Liver (tissue), 9 donors: ENCODE data around the gene RERE. TPM values are rescaled to one million over a fixed set of nuclear protein-coding genes. Genes with fewer than 3 reads are reported as not detected.
A peak's percentile ranks its signal among the peaks of the same experiment; 100 is the strongest.

ENCODE experiments used
- DNase-seq: peaks from one replicate; pipeline ENCODE4 v3.0.0-alpha.2; 2017; ENCODE audit warnings: low spot score
- H3K27ac ChIP-seq, 2 donors: one replicate each; pipeline ENCODE4 v1.7.0; 2013; ENCODE audit warnings: inconsistent platforms in 2 of 2, low read length in 2 of 2, control low read depth in 1 of 2, low read depth in 1 of 2, mild to moderate bottlenecking in 1 of 2
- H3K27me3 ChIP-seq, 4 donors: one replicate each; pipeline versions ENCODE4 v1.6.1 to v1.7.0; 2013; ENCODE audit warnings: low read length in 3 of 4, inconsistent platforms in 1 of 4, mild to moderate bottlenecking in 1 of 4, moderate library complexity in 1 of 4; ENCODE audit not compliant: control insufficient read depth in 4 of 4, insufficient read depth in 4 of 4
- H3K36me3 ChIP-seq, 4 donors: one replicate each; pipeline versions ENCODE4 v1.6.1 to v1.7.0; 2013; ENCODE audit warnings: low read length in 3 of 4, mild to moderate bottlenecking in 3 of 4, low read depth in 1 of 4, moderate library complexity in 1 of 4; ENCODE audit not compliant: control insufficient read depth in 4 of 4, insufficient read depth in 3 of 4
- H3K4me1 ChIP-seq, 4 donors: one replicate each; pipeline versions ENCODE4 v1.6.1 to v1.7.0; 2013; ENCODE audit warnings: low read length in 3 of 4, mild to moderate bottlenecking in 3 of 4, moderate library complexity in 1 of 4; ENCODE audit not compliant: control insufficient read depth in 4 of 4, insufficient read depth in 4 of 4
- H3K4me3 ChIP-seq, 3 donors: one replicate each; pipeline versions ENCODE4 v1.6.1 to v1.7.0; 2013; ENCODE audit warnings: low read length in 3 of 3, control low read depth in 1 of 3, low read depth in 1 of 3, mild to moderate bottlenecking in 1 of 3
- H3K9ac ChIP-seq, 2 donors: one replicate each; pipeline ENCODE4 v1.7.0; 2013; ENCODE audit warnings: low read length in 2 of 2, mild to moderate bottlenecking in 2 of 2, moderate library complexity in 2 of 2, control low read depth in 1 of 2, low read depth in 1 of 2
- H3K9me3 ChIP-seq, 4 donors: one replicate each; pipeline versions ENCODE4 v1.6.1 to v1.7.0; 2013; ENCODE audit warnings: low read length in 3 of 4; ENCODE audit not compliant: control insufficient read depth in 4 of 4
- EGR1 ChIP-seq, 2 donors: IDR thresholded peaks; 2 replicates each; pipeline ENCODE4 v1.6.1; 2016 to 2018; ENCODE audit warnings: antibody characterized with exemption in 2 of 2, low read depth in 2 of 2
- GABPA ChIP-seq, 2 donors: IDR thresholded peaks in 1 of 2; conservative IDR thresholded peaks in 1 of 2; 2 replicates each; pipeline ENCODE4 v1.6.1; 2016; ENCODE audit warnings: antibody characterized with exemption in 2 of 2, mild to moderate bottlenecking in 1 of 2, moderate library complexity in 1 of 2
- HNF4A ChIP-seq, 2 donors: conservative IDR thresholded peaks; 2 replicates each; pipeline ENCODE4 v1.6.1; 2016; ENCODE audit warnings: antibody characterized with exemption in 2 of 2, mild to moderate bottlenecking in 2 of 2
- HNF4G ChIP-seq: IDR thresholded peaks from 2 replicates; pipeline ENCODE4 v1.6.1; 2016; ENCODE audit warnings: antibody characterized with exemption
- JUND ChIP-seq, 2 donors: IDR thresholded peaks; 2 replicates each; pipeline ENCODE4 v1.6.1; 2016; ENCODE audit warnings: antibody characterized with exemption in 2 of 2
- NR2F2 ChIP-seq: IDR thresholded peaks from 2 replicates; pipeline ENCODE4 v1.6.1; 2016; ENCODE audit warnings: antibody characterized with exemption
- RXRA ChIP-seq, 2 donors: IDR thresholded peaks; 2 replicates each; pipeline ENCODE4 v1.6.1; 2017 to 2018; ENCODE audit warnings: antibody characterized with exemption in 2 of 2, mild to moderate bottlenecking in 1 of 2
- SP1 ChIP-seq: IDR thresholded peaks from 2 replicates; pipeline ENCODE4 v1.6.1; 2018; ENCODE audit warnings: antibody characterized with exemption, mild to moderate bottlenecking
- TAF1 ChIP-seq: conservative IDR thresholded peaks from 2 replicates; pipeline ENCODE4 v1.6.1; 2016; ENCODE audit warnings: antibody characterized with exemption, mild to moderate bottlenecking
- YY1 ChIP-seq: IDR thresholded peaks from 2 replicates; pipeline ENCODE4 v1.6.1; 2016; ENCODE audit warnings: antibody characterized with exemption, mild to moderate bottlenecking
- WGBS: extraction: QIAGEN DNeasy Blood & Tissue Kit; methylation state at CpG from one replicate; pipeline ENCODE4 v1.1.7; 2013; 5-methylcytosine and 5-hydroxymethylcytosine counted together
- polyA plus RNA-seq, 2 donors: library from polyadenylated mRNA; stranded (reverse) in 1 of 2; unstranded in 1 of 2; fragments of 200-250 nt in 1 of 2; fragments of >200 nt in 1 of 2; fragmentation: Nextera tagmentation in 1 of 2; extraction: Ambion mirVana in 1 of 2; gene quantifications; one replicate each; pipeline versions ENCODE4 v1.2.1 to v1.2.3, GENCODE V29; 2013 to 2015
- total RNA-seq, 2 donors: library from RNA; depleted of rRNA; stranded (reverse); fragments of >200 nt; gene quantifications; one replicate each; pipeline ENCODE4 v1.2.3, GENCODE V29; 2014
- TF ChIP-seq, protein P1 (sequence below): IDR thresholded peaks from 2 replicates; pipeline ENCODE4 v1.6.1; 2016; ENCODE audit warnings: antibody characterized with exemption
- TF ChIP-seq, protein P2 (sequence below): IDR thresholded peaks from 2 replicates; pipeline ENCODE4 v1.6.1; 2016; ENCODE audit warnings: antibody characterized with exemption
- TF ChIP-seq, protein P3 (sequence below): IDR thresholded peaks from 2 replicates; pipeline ENCODE4 v1.6.1; 2016; ENCODE audit warnings: antibody characterized with exemption, mild to moderate bottlenecking
- TF ChIP-seq, protein P4 (sequence below): fragments of 150-350 bp; IDR thresholded peaks from 2 replicates; pipeline ENCODE4 v1.5.1; 2017; ENCODE audit warnings: improper control_type of control experiment, low read depth, low read length; ENCODE audit not compliant: missing input control
- donor health status: healthy.
- donor health status: healthy.
- donor health status: healthy.
- donor health status: healthy.
- donor health status: healthy.

The RERE gene
- total and polyA plus RNA-seq, 4 donors, result 9.8 to 49.1 (median 24.8) TPM

- Histone ChIP-seq H3K9ac (peak overlapping the region; percentile 19 to 39), H3K27ac (peak overlapping the region; percentile 32 to 63), H3K4me3 (no peak overlapping the region), H3K27me3 (no peaks in the 10 kb centered on the region), H3K36me3 (no peaks in the 10 kb centered on the region), H3K9me3 (no peaks in the 10 kb centered on the region), H3K4me1 (peaks cover 2 to 16% (median 15%) of the 10 kb centered on the region in 4 donors)
- no peak for DNase-seq
- WGBS, result 27% methylated on average over 5 of the region's 5 CpGs
- TF ChIP-seq GABPA (IDR thresholded peaks at IDR 0.05 in 1 of 2, conservative IDR thresholded peaks at IDR 0.05 in 1 of 2), result no peak
- no peak for TF ChIP-seq TAF1
- TF ChIP-seq, protein P1, sequence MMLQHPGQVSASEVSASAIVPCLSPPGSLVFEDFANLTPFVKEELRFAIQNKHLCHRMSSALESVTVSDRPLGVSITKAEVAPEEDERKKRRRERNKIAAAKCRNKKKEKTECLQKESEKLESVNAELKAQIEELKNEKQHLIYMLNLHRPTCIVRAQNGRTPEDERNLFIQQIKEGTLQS, result no peak
- TF ChIP-seq, protein P2, sequence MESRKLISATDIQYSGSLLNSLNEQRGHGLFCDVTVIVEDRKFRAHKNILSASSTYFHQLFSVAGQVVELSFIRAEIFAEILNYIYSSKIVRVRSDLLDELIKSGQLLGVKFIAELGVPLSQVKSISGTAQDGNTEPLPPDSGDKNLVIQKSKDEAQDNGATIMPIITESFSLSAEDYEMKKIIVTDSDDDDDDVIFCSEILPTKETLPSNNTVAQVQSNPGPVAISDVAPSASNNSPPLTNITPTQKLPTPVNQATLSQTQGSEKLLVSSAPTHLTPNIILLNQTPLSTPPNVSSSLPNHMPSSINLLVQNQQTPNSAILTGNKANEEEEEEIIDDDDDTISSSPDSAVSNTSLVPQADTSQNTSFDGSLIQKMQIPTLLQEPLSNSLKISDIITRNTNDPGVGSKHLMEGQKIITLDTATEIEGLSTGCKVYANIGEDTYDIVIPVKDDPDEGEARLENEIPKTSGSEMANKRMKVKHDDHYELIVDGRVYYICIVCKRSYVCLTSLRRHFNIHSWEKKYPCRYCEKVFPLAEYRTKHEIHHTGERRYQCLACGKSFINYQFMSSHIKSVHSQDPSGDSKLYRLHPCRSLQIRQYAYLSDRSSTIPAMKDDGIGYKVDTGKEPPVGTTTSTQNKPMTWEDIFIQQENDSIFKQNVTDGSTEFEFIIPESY, result no peak
- peak; percentile 43 for TF ChIP-seq YY1
- no peak for TF ChIP-seq RXRA (IDR thresholded peaks at IDR 0.05)
- peak; percentile 17 for TF ChIP-seq NR2F2
- TF ChIP-seq, protein P3, sequence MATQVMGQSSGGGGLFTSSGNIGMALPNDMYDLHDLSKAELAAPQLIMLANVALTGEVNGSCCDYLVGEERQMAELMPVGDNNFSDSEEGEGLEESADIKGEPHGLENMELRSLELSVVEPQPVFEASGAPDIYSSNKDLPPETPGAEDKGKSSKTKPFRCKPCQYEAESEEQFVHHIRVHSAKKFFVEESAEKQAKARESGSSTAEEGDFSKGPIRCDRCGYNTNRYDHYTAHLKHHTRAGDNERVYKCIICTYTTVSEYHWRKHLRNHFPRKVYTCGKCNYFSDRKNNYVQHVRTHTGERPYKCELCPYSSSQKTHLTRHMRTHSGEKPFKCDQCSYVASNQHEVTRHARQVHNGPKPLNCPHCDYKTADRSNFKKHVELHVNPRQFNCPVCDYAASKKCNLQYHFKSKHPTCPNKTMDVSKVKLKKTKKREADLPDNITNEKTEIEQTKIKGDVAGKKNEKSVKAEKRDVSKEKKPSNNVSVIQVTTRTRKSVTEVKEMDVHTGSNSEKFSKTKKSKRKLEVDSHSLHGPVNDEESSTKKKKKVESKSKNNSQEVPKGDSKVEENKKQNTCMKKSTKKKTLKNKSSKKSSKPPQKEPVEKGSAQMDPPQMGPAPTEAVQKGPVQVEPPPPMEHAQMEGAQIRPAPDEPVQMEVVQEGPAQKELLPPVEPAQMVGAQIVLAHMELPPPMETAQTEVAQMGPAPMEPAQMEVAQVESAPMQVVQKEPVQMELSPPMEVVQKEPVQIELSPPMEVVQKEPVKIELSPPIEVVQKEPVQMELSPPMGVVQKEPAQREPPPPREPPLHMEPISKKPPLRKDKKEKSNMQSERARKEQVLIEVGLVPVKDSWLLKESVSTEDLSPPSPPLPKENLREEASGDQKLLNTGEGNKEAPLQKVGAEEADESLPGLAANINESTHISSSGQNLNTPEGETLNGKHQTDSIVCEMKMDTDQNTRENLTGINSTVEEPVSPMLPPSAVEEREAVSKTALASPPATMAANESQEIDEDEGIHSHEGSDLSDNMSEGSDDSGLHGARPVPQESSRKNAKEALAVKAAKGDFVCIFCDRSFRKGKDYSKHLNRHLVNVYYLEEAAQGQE, result peak; percentile 10
Observed at GRCh38 chr1:8712413-8713231, 104.8 kb downstream of the RERE start.

DNA sequence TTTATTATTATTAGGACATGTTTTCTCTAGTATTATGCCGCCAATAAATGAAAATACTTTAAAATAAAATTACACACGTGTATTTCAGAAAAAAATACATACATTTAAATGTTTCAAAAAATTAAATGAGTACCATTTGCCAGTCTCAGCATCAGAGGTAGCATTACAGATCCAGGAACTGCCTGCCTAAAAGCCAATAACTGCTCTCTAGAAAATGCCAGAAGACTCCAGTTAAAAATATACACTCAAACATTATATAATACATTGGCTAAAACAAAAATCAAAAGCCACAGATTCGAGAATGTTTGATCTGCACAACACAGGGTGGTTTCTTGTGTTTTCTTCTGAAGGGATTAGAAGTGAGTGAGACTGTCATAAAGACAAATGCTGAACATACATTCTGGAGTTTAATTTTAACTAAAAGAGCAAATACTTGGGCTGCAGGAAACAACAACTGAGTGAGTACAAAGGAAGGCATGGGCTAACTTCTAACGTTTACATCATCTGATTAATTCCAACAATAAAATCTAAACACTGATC, 105.5 kb downstream of the RERE start:
- Histone ChIP-seq H3K9ac (no peak overlapping the region), H3K9me3 (no peaks in the 10 kb centered on the region), H3K4me3 (no peak overlapping the region), H3K27ac (peak overlapping the region; percentile 32 to 63), H3K27me3 (no peaks in the 10 kb centered on the region), H3K4me1 (peaks cover 2 to 15% (median 13%) of the 10 kb centered on the region in 4 donors), H3K36me3 (no peaks in the 10 kb centered on the region)
- TF ChIP-seq NR2F2, result no peak
- TF ChIP-seq SP1, result no peak
- no peak for TF ChIP-seq EGR1 (IDR thresholded peaks at IDR 0.05; ENCODE audit: low read depth in 2 of 2)
- TF ChIP-seq JUND (IDR thresholded peaks at IDR 0.05), result no peak
- TF ChIP-seq, protein P3, result no peak
- no peak for TF ChIP-seq TAF1
- no peak for TF ChIP-seq HNF4G
- TF ChIP-seq GABPA (IDR thresholded peaks at IDR 0.05 in 1 of 2, conservative IDR thresholded peaks at IDR 0.05 in 1 of 2), result no peak
- TF ChIP-seq HNF4A (conservative IDR thresholded peaks at IDR 0.05), result no peak
- TF ChIP-seq, protein P2, result no peak
- TF ChIP-seq, protein P1, result no peak
- no peak for TF ChIP-seq RXRA (IDR thresholded peaks at IDR 0.05)
- TF ChIP-seq, protein P4, sequence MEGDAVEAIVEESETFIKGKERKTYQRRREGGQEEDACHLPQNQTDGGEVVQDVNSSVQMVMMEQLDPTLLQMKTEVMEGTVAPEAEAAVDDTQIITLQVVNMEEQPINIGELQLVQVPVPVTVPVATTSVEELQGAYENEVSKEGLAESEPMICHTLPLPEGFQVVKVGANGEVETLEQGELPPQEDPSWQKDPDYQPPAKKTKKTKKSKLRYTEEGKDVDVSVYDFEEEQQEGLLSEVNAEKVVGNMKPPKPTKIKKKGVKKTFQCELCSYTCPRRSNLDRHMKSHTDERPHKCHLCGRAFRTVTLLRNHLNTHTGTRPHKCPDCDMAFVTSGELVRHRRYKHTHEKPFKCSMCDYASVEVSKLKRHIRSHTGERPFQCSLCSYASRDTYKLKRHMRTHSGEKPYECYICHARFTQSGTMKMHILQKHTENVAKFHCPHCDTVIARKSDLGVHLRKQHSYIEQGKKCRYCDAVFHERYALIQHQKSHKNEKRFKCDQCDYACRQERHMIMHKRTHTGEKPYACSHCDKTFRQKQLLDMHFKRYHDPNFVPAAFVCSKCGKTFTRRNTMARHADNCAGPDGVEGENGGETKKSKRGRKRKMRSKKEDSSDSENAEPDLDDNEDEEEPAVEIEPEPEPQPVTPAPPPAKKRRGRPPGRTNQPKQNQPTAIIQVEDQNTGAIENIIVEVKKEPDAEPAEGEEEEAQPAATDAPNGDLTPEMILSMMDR, result no peak
- 44% methylated on average over 4 of the region's 4 CpGs for WGBS
- no peak for DNase-seq
